CD14-positive monocyte (primary cell): ENCODE results near the gene RRAD. TPM values are rescaled to one million over a fixed set of nuclear protein-coding genes. Genes with fewer than 3 reads are reported as not detected.

Source experiments
- DNase-seq, 3 donors: peaks; one replicate each; pipeline ENCODE4 v3.0.0-alpha.2; 2011 to 2022
- H2AFZ ChIP-seq: 2 replicates; pipeline ENCODE4 v1.6.0; 2012; ENCODE audit warnings: mild to moderate bottlenecking, low read depth, low read length, inconsistent platforms; ENCODE audit not compliant: insufficient read depth, poor library complexity, severe bottlenecking
- H3K27ac ChIP-seq, 2 donors: 1 replicate in 1 of 2; 2 replicates in 1 of 2; pipeline ENCODE4 v1.5.1; 2012 to 2013; ENCODE audit warnings: low read length in 2 of 2, control low read depth in 1 of 2, inconsistent platforms in 1 of 2, low read depth in 1 of 2, mild to moderate bottlenecking in 1 of 2
- H3K27me3 ChIP-seq, 2 donors: one replicate each; pipeline versions ENCODE4 v1.6.0 to v1.6.1; 2011 to 2013; ENCODE audit warnings: low read length in 2 of 2; ENCODE audit not compliant: control insufficient read depth in 2 of 2, insufficient read depth in 2 of 2
- H3K36me3 ChIP-seq, 2 donors: replicated peaks in 1 of 2; 1 replicate in 1 of 2; 2 replicates in 1 of 2; pipeline versions ENCODE4 v1.5.1 to v1.6.1; 2012 to 2013; ENCODE audit warnings: low read length in 2 of 2, control low read depth in 1 of 2, inconsistent platforms in 1 of 2, mild to moderate bottlenecking in 1 of 2; ENCODE audit not compliant: insufficient read depth in 2 of 2, control insufficient read depth in 1 of 2
- H3K4me1 ChIP-seq, 2 donors: 1 replicate in 1 of 2; 2 replicates in 1 of 2; pipeline versions ENCODE4 v1.5.1 to v1.6.1; 2012 to 2013; ENCODE audit warnings: low read length in 2 of 2, control low read depth in 1 of 2, inconsistent platforms in 1 of 2, mild to moderate bottlenecking in 1 of 2, moderate library complexity in 1 of 2; ENCODE audit not compliant: insufficient read depth in 2 of 2, control insufficient read depth in 1 of 2
- H3K4me2 ChIP-seq: replicated peaks from 2 replicates; pipeline ENCODE3; 2012; ENCODE audit warnings: low read length, moderate library complexity, mild to moderate bottlenecking; ENCODE audit not compliant: poor library complexity, severe bottlenecking; ENCODE audit errors: extremely low read depth
- H3K4me3 ChIP-seq, 3 experiments: fragments of 200-600 bp in 1 of 3; sonication (generic) in 1 of 3; replicated peaks in 1 of 3; 1 replicate in 2 of 3; 2 replicates in 1 of 3; pipeline ENCODE4 v1.5.1; 2011 to 2013; ENCODE audit warnings: low read length in 3 of 3, mild to moderate bottlenecking in 3 of 3, control low read depth in 2 of 3, low read depth in 2 of 3, inconsistent platforms in 1 of 3, moderate library complexity in 1 of 3
- H3K79me2 ChIP-seq: 2 replicates; pipeline ENCODE4 v1.6.0; 2012; ENCODE audit warnings: mild to moderate bottlenecking, control low read depth, inconsistent platforms, low read length, moderate library complexity; ENCODE audit not compliant: insufficient read depth
- H3K9ac ChIP-seq: 2 replicates; pipeline ENCODE4 v1.6.0; 2017; ENCODE audit warnings: low read length, mild to moderate bottlenecking; ENCODE audit not compliant: insufficient read depth, poor library complexity, severe bottlenecking
- H3K9me3 ChIP-seq, 2 donors: replicated peaks in 1 of 2; 1 replicate in 1 of 2; 2 replicates in 1 of 2; pipeline versions ENCODE4 v1.5.1 to v1.6.1; 2012 to 2013; ENCODE audit warnings: low read length in 2 of 2, control low read depth in 1 of 2; ENCODE audit not compliant: control insufficient read depth in 1 of 2, insufficient read depth in 1 of 2
- H4K20me1 ChIP-seq: 2 replicates; pipeline ENCODE4 v1.6.0; 2012; ENCODE audit warnings: mild to moderate bottlenecking, low read length, control low read depth, moderate library complexity; ENCODE audit not compliant: insufficient read depth
- H3K27ac Mint-ChIP-seq, 7 donors: one replicate each; pipeline ENCODE4 v1.8.0; 2020; ENCODE audit warnings: mild to moderate bottlenecking in 7 of 7, mixed read lengths in 7 of 7, moderate library complexity in 6 of 7, inconsistent platforms in 2 of 7
- H3K27me3 Mint-ChIP-seq, 3 donors: one replicate each; pipeline ENCODE4 v1.8.0; 2021 to 2022; ENCODE audit warnings: low read depth in 3 of 3, mild to moderate bottlenecking in 3 of 3, mixed read lengths in 3 of 3, moderate library complexity in 3 of 3, inconsistent platforms in 1 of 3
- H3K36me3 Mint-ChIP-seq, 2 donors: one replicate each; pipeline ENCODE4 v1.8.0; 2020; ENCODE audit warnings: mixed read lengths in 2 of 2, inconsistent platforms in 1 of 2, mild to moderate bottlenecking in 1 of 2
- H3K4me1 Mint-ChIP-seq: one replicate; pipeline ENCODE4 v1.8.0; 2020; ENCODE audit warnings: mild to moderate bottlenecking, mixed read lengths
- H3K4me3 Mint-ChIP-seq, 2 donors: one replicate each; pipeline ENCODE4 v1.8.0; 2020; ENCODE audit warnings: mild to moderate bottlenecking in 2 of 2, mixed read lengths in 2 of 2, moderate library complexity in 1 of 2
- H3K9me3 Mint-ChIP-seq, 7 donors: one replicate each; pipeline ENCODE4 v1.8.0; 2020 to 2022; ENCODE audit warnings: mixed read lengths in 7 of 7, mild to moderate bottlenecking in 6 of 7, moderate library complexity in 6 of 7, inconsistent platforms in 2 of 7
- WGBS: methylation state at CpG from one replicate; pipeline ENCODE4 v1.1.5; 2013; ENCODE audit warnings: missing lambda C conversion rate; ENCODE audit not compliant: insufficient coverage; 5-methylcytosine and 5-hydroxymethylcytosine counted together
- intact Hi-C, 2 donors: fragments of 100-400 bp; cut with micrococcal nuclease; formaldehyde crosslinking; loops; one replicate each; pipeline versions ENCODE4 v1.15.0 to v1.15.1; 2023
- polyA plus RNA-seq, 3 donors: library from polyadenylated mRNA; depleted of rRNA in 1 of 3; unstranded in 2 of 3; stranded (reverse) in 1 of 3; fragments of 300-500 nt in 2 of 3; fragments of >200 nt in 1 of 3; fragmentation: Illumina TruSeq in 2 of 3; gene quantifications; 1 replicate in 2 of 3; 2 replicates in 1 of 3; pipeline ENCODE4 v1.2.3, GENCODE V29; 2012 to 2021
- TF ChIP-seq, protein P1 (sequence below): fragments of 200-600 bp; IDR thresholded peaks from one replicate; pipeline ENCODE4 v1.8.0; 2022; ENCODE audit warnings: antibody characterized with exemption, mild to moderate bottlenecking

RRAD gene
- polyA plus RNA-seq, 3 donors, result 0.42 to 1.9 (median 0.55) TPM

DNA sequence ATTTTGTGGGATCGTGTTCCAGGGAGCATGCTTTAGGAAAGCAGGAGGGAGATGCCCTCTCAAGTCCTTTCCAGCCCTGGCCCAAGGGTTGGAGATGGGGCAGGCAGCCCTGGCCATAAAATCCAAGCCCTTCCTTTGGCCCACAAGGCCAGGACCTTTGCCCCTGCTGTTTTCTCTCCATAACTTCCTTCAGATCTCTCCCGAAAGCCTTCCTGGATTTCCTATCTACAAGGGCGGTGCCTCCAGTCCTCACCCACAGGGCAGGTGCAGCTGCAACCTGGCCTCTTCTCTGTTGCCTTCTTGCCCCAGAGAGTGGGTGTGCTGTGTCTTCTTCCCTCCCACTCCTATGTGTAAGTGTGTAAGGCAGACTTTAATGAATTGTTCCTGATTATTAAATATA, 53.5 kb downstream of the RRAD start:
- TF ChIP-seq, protein P1, sequence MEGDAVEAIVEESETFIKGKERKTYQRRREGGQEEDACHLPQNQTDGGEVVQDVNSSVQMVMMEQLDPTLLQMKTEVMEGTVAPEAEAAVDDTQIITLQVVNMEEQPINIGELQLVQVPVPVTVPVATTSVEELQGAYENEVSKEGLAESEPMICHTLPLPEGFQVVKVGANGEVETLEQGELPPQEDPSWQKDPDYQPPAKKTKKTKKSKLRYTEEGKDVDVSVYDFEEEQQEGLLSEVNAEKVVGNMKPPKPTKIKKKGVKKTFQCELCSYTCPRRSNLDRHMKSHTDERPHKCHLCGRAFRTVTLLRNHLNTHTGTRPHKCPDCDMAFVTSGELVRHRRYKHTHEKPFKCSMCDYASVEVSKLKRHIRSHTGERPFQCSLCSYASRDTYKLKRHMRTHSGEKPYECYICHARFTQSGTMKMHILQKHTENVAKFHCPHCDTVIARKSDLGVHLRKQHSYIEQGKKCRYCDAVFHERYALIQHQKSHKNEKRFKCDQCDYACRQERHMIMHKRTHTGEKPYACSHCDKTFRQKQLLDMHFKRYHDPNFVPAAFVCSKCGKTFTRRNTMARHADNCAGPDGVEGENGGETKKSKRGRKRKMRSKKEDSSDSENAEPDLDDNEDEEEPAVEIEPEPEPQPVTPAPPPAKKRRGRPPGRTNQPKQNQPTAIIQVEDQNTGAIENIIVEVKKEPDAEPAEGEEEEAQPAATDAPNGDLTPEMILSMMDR, result no peak
- H3K4me3 ChIP-seq, result no peak overlapping the region
- H3K27me3 ChIP-seq, result peaks cover 6 to 44% of the 10 kb centered on the region in 2 donors
- H2AFZ ChIP-seq, result no peak overlapping the region
- intact Hi-C loops, result no loop called here
- Mint-ChIP-seq H3K4me3 (peak overlapping the region in 1 of 2 donors; percentile 54), H3K27ac (no peak overlapping the region), H3K36me3 (peaks cover 0 to 2% of the 10 kb centered on the region in 2 donors), H3K9me3 (peaks cover 3 to 15% (median 7%) of the 10 kb centered on the region in 7 donors), H3K27me3 (peaks cover 46 to 69% (median 54%) of the 10 kb centered on the region in 3 donors), H3K4me1 (peaks cover 16% of the 10 kb centered on the region)
- no peak overlapping the region for H3K9ac ChIP-seq
- H3K79me2 ChIP-seq, result no peaks in the 10 kb centered on the region
- WGBS, result no CpG with 5 or more reads among the region's 3 CpGs
- H3K36me3 ChIP-seq, result no peaks in the 10 kb centered on the region
- no peak overlapping the region for H3K4me2 ChIP-seq
- H4K20me1 ChIP-seq, result no peaks in the 10 kb centered on the region
- DNase-seq, result no peak
- H3K9me3 ChIP-seq, result peaks cover 5 to 7% of the 10 kb centered on the region in 2 donors
- no peak overlapping the region for H3K27ac ChIP-seq
- H3K4me1 ChIP-seq, result peaks cover 15 to 23% of the 10 kb centered on the region in 2 donors

Other genes starting within 250 kb of the RRAD start
- gene CMTM4, start 228.8 kb downstream of the RRAD start, polyA plus RNA-seq, result 10 to 100 TPM in 1 of 3 donors, under 1 TPM in 2; 0.41 to 21.2 (median 0.45) TPM
- gene DYNC1LI2, start 173.9 kb downstream of the RRAD start, polyA plus RNA-seq, result 100 to 1,000 TPM in 1 of 3 donors, 10 to 100 TPM in 2; 14.9 to 125 (median 23.9) TPM
- not detected for gene TERB1, start 124.0 kb downstream of the RRAD start, polyA plus RNA-seq
- gene NAE1, start 94.6 kb downstream of the RRAD start, polyA plus RNA-seq, result 10 to 100 TPM; 10.8 to 18.6 (median 16.8) TPM
- not detected for gene CA7, start 81.1 kb downstream of the RRAD start, polyA plus RNA-seq
- gene PDP2, start 45.0 kb downstream of the RRAD start, polyA plus RNA-seq, result 1 to 10 TPM in 1 of 3 donors, not detected in 2; 1.1 TPM
- not detected for gene CDH16, start 6.7 kb downstream of the RRAD start, polyA plus RNA-seq
- 100 to 1,000 TPM; 121 to 140 (median 132) TPM for gene CIAO2B, start 8.9 kb upstream of the RRAD start, polyA plus RNA-seq
- 10 to 100 TPM; 14.0 to 29.0 (median 23.2) TPM for gene CES2, start 10.0 kb upstream of the RRAD start, polyA plus RNA-seq
- gene CES3, start 35.7 kb upstream of the RRAD start, polyA plus RNA-seq, result under 1 TPM in 1 of 3 donors, not detected in 2; 0.48 TPM
- gene CES4A, start 63.1 kb upstream of the RRAD start, polyA plus RNA-seq, result 10 to 100 TPM in 1 of 3 donors, 1 to 10 TPM in 2; 3.3 to 47.6 (median 4.1) TPM
- 10 to 100 TPM; 28.3 to 45.4 (median 29.5) TPM for gene CBFB, start 103.6 kb upstream of the RRAD start, polyA plus RNA-seq
- 10 to 100 TPM; 18.8 to 68.2 (median 26.5) TPM for gene PHAF1, start 184.4 kb upstream of the RRAD start, polyA plus RNA-seq
- under 1 TPM; 0.10 to 0.67 (median 0.20) TPM for gene B3GNT9, start 225.5 kb upstream of the RRAD start, polyA plus RNA-seq
- gene TRADD, start 234.4 kb upstream of the RRAD start, polyA plus RNA-seq, result 10 to 100 TPM; 26.0 to 46.2 (median 35.8) TPM
- gene FBXL8, start 234.4 kb upstream of the RRAD start, polyA plus RNA-seq, result 10 to 100 TPM in 1 of 3 donors, 1 to 10 TPM in 2; 3.2 to 27.7 (median 5.2) TPM
- gene HSF4, start 239.2 kb upstream of the RRAD start, polyA plus RNA-seq, result 10 to 100 TPM in 1 of 3 donors, not detected in 2; 53.4 TPM
- gene NOL3, start 245.0 kb upstream of the RRAD start, polyA plus RNA-seq, result 10 to 100 TPM in 1 of 3 donors, 1 to 10 TPM in 2; 2.7 to 17.0 (median 3.8) TPM